ENCODE data around the gene TMEM213.

DNA sequence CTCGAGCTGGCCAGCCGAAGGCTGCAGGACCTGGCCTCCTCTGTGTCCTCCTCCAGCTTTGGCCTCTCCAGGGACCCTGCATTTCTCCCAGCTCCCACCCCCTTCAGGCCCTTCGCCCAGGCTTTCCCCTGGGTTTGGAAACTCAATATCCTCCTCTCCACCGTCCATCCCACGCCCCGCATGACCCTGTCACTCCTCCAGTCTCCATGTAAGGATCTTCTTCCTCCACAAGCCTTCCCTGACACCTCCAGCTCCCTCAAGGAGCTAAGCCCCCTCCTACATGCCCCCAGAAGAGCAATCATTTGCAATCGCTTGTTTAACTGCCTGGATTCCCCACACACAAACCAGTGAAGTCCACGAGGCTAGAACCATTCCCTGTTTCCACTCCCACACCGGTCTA lies 24.6 kb upstream of the TMEM213 start:
- TF ChIP-seq ZNF274 (IDR thresholded peaks at IDR 0.05; ENCODE audit: low read depth, low read length): no peak
- TF ChIP-seq YY1 (IDR thresholded peaks at IDR 0.05; ENCODE audit: insufficient read depth, insufficient read length): no peak
- no peak for TF ChIP-seq SUZ12 (IDR thresholded peaks at IDR 0.05; ENCODE audit: extremely low read depth, insufficient read depth, insufficient read length)
